ENCODE measurements around the gene DYNC2LI1.

DYNC2LI1 gene

GRCh38 chr2:43762286-43762685, 11.6 kb upstream of the DYNC2LI1 start:
- DNase-seq (ENCODE audit: insufficient read length, low spot score) (no peak), FAIRE-seq (no peak)

GRCh38 chr2:43763091-43763490, 10.7 kb upstream of the DYNC2LI1 start:
- DNase-seq (ENCODE audit: insufficient read length, low spot score) (no peak), FAIRE-seq (no peak)

- FAIRE-seq (no peak), DNase-seq (ENCODE audit: insufficient read length, low spot score) (no peak)
Measured at GRCh38 chr2:43764086-43764705, 9.6 kb upstream of the DYNC2LI1 start.

- no peak for DNase-seq (ENCODE audit: insufficient read length, low spot score)
- FAIRE-seq, result no peak
Measured at GRCh38 chr2:43766006-43766405, 7.8 kb upstream of the DYNC2LI1 start.

GRCh38 chr2:43774617-43775016, 778 bp downstream of the DYNC2LI1 start:
- no peak for FAIRE-seq
- DNase-seq (ENCODE audit: insufficient read length, low spot score), result no peak

- DNase-seq (ENCODE audit: insufficient read length, low spot score) (no peak), FAIRE-seq (no peak)
Measured at GRCh38 chr2:43776324-43776723, 2.5 kb downstream of the DYNC2LI1 start.

GRCh38 chr2:43777306-43777926, 3.6 kb downstream of the DYNC2LI1 start:
- FAIRE-seq, result no peak

GRCh38 chr2:43778233-43778632, 4.4 kb downstream of the DYNC2LI1 start:
- DNase-seq (ENCODE audit: insufficient read length, low spot score) (no peak), FAIRE-seq (no peak)

More at GRCh38 chr2:43777306-43777926, 3.6 kb downstream of the DYNC2LI1 start:
- DNase-seq (ENCODE audit: insufficient read length, low spot score), result no peak

GRCh38 chr2:43787895-43788294, 14.1 kb downstream of the DYNC2LI1 start:
- FAIRE-seq (no peak), DNase-seq (ENCODE audit: insufficient read length, low spot score) (no peak)

- no peak for FAIRE-seq
Measured at GRCh38 chr2:43788646-43789045, 14.8 kb downstream of the DYNC2LI1 start.

GRCh38 chr2:43790147-43790546, 16.3 kb downstream of the DYNC2LI1 start:
- no peak for FAIRE-seq

More at GRCh38 chr2:43788646-43789045, 14.8 kb downstream of the DYNC2LI1 start:
- DNase-seq (ENCODE audit: insufficient read length, low spot score), result no peak

GRCh38 chr2:43791035-43791765, 17.4 kb downstream of the DYNC2LI1 start:
- FAIRE-seq (peak; percentile 8), DNase-seq (ENCODE audit: insufficient read length, low spot score) (no peak)

More at GRCh38 chr2:43790147-43790546, 16.3 kb downstream of the DYNC2LI1 start:
- DNase-seq (ENCODE audit: insufficient read length, low spot score), result no peak

GRCh38 chr2:43792653-43793052, 18.8 kb downstream of the DYNC2LI1 start:
- DNase-seq (ENCODE audit: insufficient read length, low spot score) (no peak), FAIRE-seq (peak; percentile 85)

- DNase-seq (ENCODE audit: insufficient read length, low spot score), result no peak
- no peak for FAIRE-seq
Measured at GRCh38 chr2:43794956-43795355, 21.1 kb downstream of the DYNC2LI1 start.

- FAIRE-seq (no peak), DNase-seq (ENCODE audit: insufficient read length, low spot score) (no peak)
Measured at GRCh38 chr2:43796206-43796605, 22.4 kb downstream of the DYNC2LI1 start.

- DNase-seq (ENCODE audit: insufficient read length, low spot score) (no peak), FAIRE-seq (peak; percentile 49)
Measured at GRCh38 chr2:43798300-43798699, 24.5 kb downstream of the DYNC2LI1 start.

- DNase-seq (ENCODE audit: insufficient read length, low spot score) (no peak), FAIRE-seq (no peak)
Measured at GRCh38 chr2:43800894-43801293, 27.1 kb downstream of the DYNC2LI1 start.

GRCh38 chr2:43802135-43802534, 28.3 kb downstream of the DYNC2LI1 start:
- FAIRE-seq, result no peak

GRCh38 chr2:43803113-43803512, 29.3 kb downstream of the DYNC2LI1 start:
- DNase-seq (ENCODE audit: insufficient read length, low spot score) (no peak), FAIRE-seq (no peak)

More at GRCh38 chr2:43802135-43802534, 28.3 kb downstream of the DYNC2LI1 start:
- no peak for DNase-seq (ENCODE audit: insufficient read length, low spot score)

GRCh38 chr2:43806719-43807031, 32.8 kb downstream of the DYNC2LI1 start:
- DNase-seq (ENCODE audit: insufficient read length, low spot score), result no peak
- FAIRE-seq, result no peak

GRCh38 chr2:43810452-43810851, 36.6 kb downstream of the DYNC2LI1 start:
- FAIRE-seq, result no peak
- no peak for DNase-seq (ENCODE audit: insufficient read length, low spot score)

- FAIRE-seq (peak; percentile 75), DNase-seq (ENCODE audit: insufficient read length, low spot score) (no peak)
Measured at GRCh38 chr2:43810888-43811287, 37.0 kb downstream of the DYNC2LI1 start.
